Thoracic aorta (tissue), 2 donors: ENCODE data around the gene GDPD5. TPM values are rescaled to one million over a fixed set of nuclear protein-coding genes. Genes with fewer than 3 reads are reported as not detected.

Experiments
- ATAC-seq: fragments of 150-250 bp; one replicate; pipeline ENCODE4 v1.8.0; 2017; ENCODE audit warnings: low read depth; ENCODE audit not compliant: insufficient number of reproducible peaks, low FRiP score
- DNase-seq: peaks from one replicate; pipeline ENCODE4 v3.0.0-alpha.2; 2020; ENCODE audit warnings: low spot score
- H3K27ac ChIP-seq, 2 donors: fragments of 200-600 bp; sonication (generic); 1 replicate in 1 of 2; 2 replicates in 1 of 2; pipeline ENCODE4 v1.5.1; 2016; ENCODE audit warnings: mild to moderate bottlenecking in 2 of 2, moderate library complexity in 2 of 2
- H3K27me3 ChIP-seq: fragments of 200-600 bp; sonication (generic); replicated peaks from 2 replicates; pipeline ENCODE4 v1.6.0; 2016; ENCODE audit warnings: mild to moderate bottlenecking; ENCODE audit not compliant: insufficient read depth
- H3K36me3 ChIP-seq: fragments of 200-600 bp; sonication (generic); one replicate; pipeline ENCODE4 v1.5.1; 2016
- H3K4me1 ChIP-seq, 2 donors: fragments of 200-600 bp; sonication (generic); 1 replicate in 1 of 2; 2 replicates in 1 of 2; pipeline versions ENCODE4 v1.5.1 to v1.6.0; 2016; ENCODE audit warnings: low read depth in 2 of 2, mild to moderate bottlenecking in 1 of 2; ENCODE audit not compliant: control insufficient read depth in 1 of 2
- H3K4me3 ChIP-seq: fragments of 200-600 bp; sonication (generic); 2 replicates; pipeline ENCODE4 v1.5.1; 2016; ENCODE audit warnings: mild to moderate bottlenecking
- H3K9me3 ChIP-seq: fragments of 200-600 bp; sonication (generic); 2 replicates; pipeline ENCODE4 v1.5.1; 2016
- total RNA-seq, 2 donors: library from RNA; depleted of rRNA; stranded (reverse); fragments of >200 nt; gene quantifications; one replicate each; pipeline versions ENCODE4 v1.1.0 to v1.2.3, GENCODE V29; 2016
- TF ChIP-seq, protein P1 (sequence below): fragments of 200-600 bp; sonication (generic); IDR thresholded peaks from one replicate; pipeline ENCODE4 v1.5.1; 2019; ENCODE audit warnings: antibody characterized with exemption

Gene GDPD5
- total RNA-seq, 2 donors from 2014 or later: 30.8 to 34.9 TPM

DNA sequence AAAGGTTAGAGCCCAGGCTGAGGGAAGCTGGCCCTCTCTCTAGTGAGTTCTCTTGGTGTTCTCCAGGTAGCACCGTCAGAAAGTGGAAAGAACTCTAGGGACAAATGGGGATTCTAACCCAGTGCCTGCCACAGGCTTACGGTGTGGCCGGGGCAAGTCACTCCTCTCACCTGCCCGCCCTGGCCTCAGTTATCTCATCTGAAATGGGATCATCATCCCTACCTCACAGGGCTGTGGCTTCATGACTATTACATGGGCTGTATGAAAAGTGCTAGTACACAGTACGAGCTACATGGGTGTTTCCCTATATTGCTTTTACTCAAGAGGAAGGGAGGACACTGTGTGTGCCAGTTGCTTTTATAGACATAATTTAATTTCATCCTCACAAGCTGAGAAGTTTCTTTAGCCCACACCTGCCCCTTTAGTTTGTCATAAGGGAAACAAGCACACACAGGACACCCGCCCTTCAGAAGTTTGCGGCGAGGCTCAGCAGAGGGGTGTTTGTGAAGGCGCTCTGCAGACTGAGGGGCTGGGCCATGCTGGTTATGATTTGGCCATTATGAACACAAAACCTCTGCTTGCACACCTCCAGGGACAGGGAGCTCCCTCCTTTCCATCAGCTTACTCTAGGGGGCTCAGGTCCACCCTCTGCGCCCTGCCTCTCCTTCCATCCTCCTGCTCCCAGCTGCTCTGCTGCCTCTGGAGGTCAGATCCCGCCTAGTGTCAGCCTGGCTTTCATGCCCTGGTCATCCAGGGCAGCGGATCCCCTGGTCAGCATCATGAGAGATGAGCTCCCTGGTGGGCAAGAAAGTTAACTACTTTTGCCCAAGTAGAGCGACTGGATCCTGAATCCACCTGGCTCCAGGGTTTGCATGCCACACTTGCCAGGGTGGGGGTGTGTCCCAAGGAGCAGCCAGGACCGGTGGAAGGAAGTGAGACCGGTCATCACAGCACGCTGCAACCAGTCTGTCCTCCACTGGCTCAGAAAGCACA, 93.9 kb downstream of the GDPD5 start:
- H3K9me3 ChIP-seq: peaks cover 4% of the 10 kb centered on the region
- no peaks in the 10 kb centered on the region for H3K27me3 ChIP-seq
- no peak for DNase-seq

GRCh38 chr11:75430714-75431532, 94.8 kb downstream of the GDPD5 start:
- peak overlapping the region; percentile 32 to 72 for H3K27ac ChIP-seq

More for the DNA sequence above, 93.9 kb downstream of the GDPD5 start:
- Histone ChIP-seq H3K4me3 (no peak overlapping the region), H3K4me1 (peaks cover 3 to 32% of the 10 kb centered on the region in 2 donors), H3K27ac (no peak overlapping the region), H3K36me3 (no peaks in the 10 kb centered on the region)
- TF ChIP-seq, protein P1, sequence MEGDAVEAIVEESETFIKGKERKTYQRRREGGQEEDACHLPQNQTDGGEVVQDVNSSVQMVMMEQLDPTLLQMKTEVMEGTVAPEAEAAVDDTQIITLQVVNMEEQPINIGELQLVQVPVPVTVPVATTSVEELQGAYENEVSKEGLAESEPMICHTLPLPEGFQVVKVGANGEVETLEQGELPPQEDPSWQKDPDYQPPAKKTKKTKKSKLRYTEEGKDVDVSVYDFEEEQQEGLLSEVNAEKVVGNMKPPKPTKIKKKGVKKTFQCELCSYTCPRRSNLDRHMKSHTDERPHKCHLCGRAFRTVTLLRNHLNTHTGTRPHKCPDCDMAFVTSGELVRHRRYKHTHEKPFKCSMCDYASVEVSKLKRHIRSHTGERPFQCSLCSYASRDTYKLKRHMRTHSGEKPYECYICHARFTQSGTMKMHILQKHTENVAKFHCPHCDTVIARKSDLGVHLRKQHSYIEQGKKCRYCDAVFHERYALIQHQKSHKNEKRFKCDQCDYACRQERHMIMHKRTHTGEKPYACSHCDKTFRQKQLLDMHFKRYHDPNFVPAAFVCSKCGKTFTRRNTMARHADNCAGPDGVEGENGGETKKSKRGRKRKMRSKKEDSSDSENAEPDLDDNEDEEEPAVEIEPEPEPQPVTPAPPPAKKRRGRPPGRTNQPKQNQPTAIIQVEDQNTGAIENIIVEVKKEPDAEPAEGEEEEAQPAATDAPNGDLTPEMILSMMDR: no peak
- ATAC-seq: no peak

DNA sequence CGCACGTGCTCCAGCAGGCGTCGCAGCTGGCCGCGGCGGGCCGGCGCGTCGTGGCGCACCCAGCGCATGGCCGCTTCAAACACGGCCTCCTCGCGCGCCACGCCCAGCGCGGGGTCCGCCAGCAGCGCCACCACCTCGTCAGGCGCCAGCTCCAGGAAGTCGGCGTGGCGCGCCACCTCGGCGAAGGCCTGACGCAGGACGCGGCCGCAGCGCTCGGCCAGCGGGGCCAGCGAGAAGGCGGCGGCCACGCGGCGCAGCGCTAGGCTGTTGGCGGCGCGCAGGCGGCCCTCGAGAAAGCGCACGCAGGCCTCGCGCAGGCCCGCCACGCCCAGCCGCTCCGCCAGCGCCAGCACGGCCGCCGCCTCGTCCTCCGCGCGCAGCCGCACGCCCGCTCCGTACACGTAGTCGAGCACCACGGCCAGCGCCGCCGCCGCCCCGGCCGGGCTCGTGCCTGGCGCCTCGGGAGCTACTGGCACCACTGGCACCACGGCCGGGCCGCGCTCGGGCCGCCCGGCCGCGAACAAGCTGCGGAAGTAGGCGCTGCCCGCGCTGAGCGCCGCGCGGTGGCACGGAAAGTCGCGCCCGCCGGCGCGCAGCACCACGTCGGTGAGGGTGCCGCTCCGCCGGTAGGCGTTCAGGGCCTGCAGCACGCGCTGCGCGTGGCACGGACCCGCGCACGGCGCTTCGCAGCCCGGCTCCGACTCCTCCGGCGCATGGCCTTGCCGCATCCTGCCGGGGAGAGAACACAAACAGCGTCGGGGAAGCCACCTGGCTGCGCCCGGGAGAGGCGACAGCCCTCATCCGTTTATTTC, 95.6 kb downstream of the GDPD5 start:
- no peak for DNase-seq
- H3K27ac ChIP-seq: peak overlapping the region; percentile 32 to 72
- H3K36me3 ChIP-seq: no peaks in the 10 kb centered on the region
- H3K27me3 ChIP-seq: no peaks in the 10 kb centered on the region
- TF ChIP-seq, protein P1: peak; percentile 12
- peaks cover 3 to 32% of the 10 kb centered on the region in 2 donors for H3K4me1 ChIP-seq
- H3K4me3 ChIP-seq: peak overlapping the region; percentile 67
- H3K9me3 ChIP-seq: peaks cover 4% of the 10 kb centered on the region
- peak; percentile 26 for ATAC-seq

More at GRCh38 chr11:75430714-75431532, 94.8 kb downstream of the GDPD5 start:
- Histone ChIP-seq H3K4me1 (peaks cover 3 to 32% of the 10 kb centered on the region in 2 donors), H3K4me3 (peak overlapping the region; percentile 67), H3K27me3 (no peaks in the 10 kb centered on the region), H3K36me3 (no peaks in the 10 kb centered on the region), H3K9me3 (peaks cover 4% of the 10 kb centered on the region)
- ATAC-seq (no peak), DNase-seq (no peak)
- TF ChIP-seq, protein P1: no peak

- Histone ChIP-seq H3K4me1 (peaks cover 3 to 32% of the 10 kb centered on the region in 2 donors), H3K27ac (peak overlapping the region; percentile 27 to 72), H3K36me3 (no peaks in the 10 kb centered on the region), H3K4me3 (peak overlapping the region; percentile 67), H3K9me3 (peaks cover 4% of the 10 kb centered on the region), H3K27me3 (no peaks in the 10 kb centered on the region)
- DNase-seq (no peak), ATAC-seq (no peak)
- TF ChIP-seq, protein P1: no peak
Observed at GRCh38 chr11:75429641-75429901, 96.2 kb downstream of the GDPD5 start.
